OCI-LY7 (cell line): Measurements from ENCODE around the gene PAMR1. TPM values are rescaled to one million over a fixed set of nuclear protein-coding genes. Genes with fewer than 3 reads are reported as not detected.

ENCODE experiments used
- BruUV-seq: library from RNA; stranded (reverse); fragments of 400-500 nt; replicated peaks from 2 replicates; lab custom pipeline; 2021; lab: Mats Ljungman, UMichigan
- CTCF ChIA-PET: fragments of 300-600 bp; sonication (Branson Sonifier 250); formaldehyde crosslinking; loops from one replicate; lab custom pipeline; 2022; ENCODE audit warnings: antibody characterized with exemption; ENCODE audit not compliant: unreplicated experiment; lab: Charles Lee
- POLR2A ChIA-PET: fragments of 300-600 bp; sonication (Branson Sonifier 250); formaldehyde crosslinking; loops from one replicate; lab custom pipeline; 2022; ENCODE audit warnings: antibody characterized with exemption; lab: Charles Lee
- DNase-seq: peaks from one replicate; pipeline ENCODE4 v3.0.0-alpha.2; 2015; ENCODE audit warnings: low spot score
- H2AFZ ChIP-seq: fragments of 200-600 bp; sonication (generic), shearing (Covaris generic); 2 replicates; pipeline ENCODE4 v1.6.1; 2014; ENCODE audit warnings: mild to moderate bottlenecking, antibody characterized with exemption, low read length, moderate library complexity
- H3K27ac ChIP-seq: fragments of 200-600 bp; sonication (generic); 2 replicates; pipeline ENCODE4 v1.5.1; 2014; ENCODE audit warnings: mixed run types, low read depth, mild to moderate bottlenecking, moderate library complexity, low read length, inconsistent platforms; ENCODE audit not compliant: poor library complexity, severe bottlenecking
- H3K36me3 ChIP-seq: fragments of 200-600 bp; sonication (generic); 2 replicates; pipeline ENCODE4 v1.6.1; 2014; ENCODE audit warnings: mild to moderate bottlenecking, antibody characterized with exemption, low read length, moderate library complexity, mixed read lengths; ENCODE audit not compliant: insufficient read depth
- H3K4me1 ChIP-seq: fragments of 200-600 bp; sonication (generic); 2 replicates; pipeline ENCODE4 v1.5.1; 2014; ENCODE audit warnings: mild to moderate bottlenecking, low read length; ENCODE audit not compliant: insufficient read depth, poor library complexity, severe bottlenecking
- H3K4me2 ChIP-seq: fragments of 200-600 bp; sonication (generic); 2 replicates; pipeline ENCODE4 v1.6.1; 2014; ENCODE audit warnings: mild to moderate bottlenecking, low read length
- H3K4me3 ChIP-seq: fragments of 200-600 bp; sonication (generic); 2 replicates; pipeline ENCODE4 v1.5.1; 2014; ENCODE audit warnings: mild to moderate bottlenecking, low read depth, low read length; ENCODE audit not compliant: poor library complexity, severe bottlenecking
- H3K79me2 ChIP-seq: fragments of 200-600 bp; sonication (generic); 2 replicates; pipeline ENCODE4 v1.6.1; 2016; ENCODE audit warnings: low read depth, mild to moderate bottlenecking, low read length, moderate library complexity, mixed read lengths; ENCODE audit not compliant: insufficient read depth
- H3K9me2 ChIP-seq: fragments of 200-600 bp; sonication (generic); 2 replicates; pipeline ENCODE4 v1.6.1; 2016; ENCODE audit warnings: mild to moderate bottlenecking, low read length, mixed read lengths; ENCODE audit not compliant: insufficient read depth
- H3K9me3 ChIP-seq: fragments of 200-600 bp; sonication (generic); 2 replicates; pipeline ENCODE4 v1.6.1; 2014; ENCODE audit warnings: mild to moderate bottlenecking, mixed run types, low read length, mixed read lengths
- H4K20me1 ChIP-seq: fragments of 200-600 bp; sonication (generic); 2 replicates; pipeline ENCODE4 v1.6.1; 2014; ENCODE audit warnings: mild to moderate bottlenecking, antibody characterized with exemption, low read length, moderate library complexity, mixed read lengths; ENCODE audit not compliant: insufficient read depth
- CTCF ChIP-seq: fragments of 200-600 bp; sonication (generic); conservative IDR thresholded peaks from 2 replicates; pipeline ENCODE4 v1.5.1; 2014; ENCODE audit warnings: mild to moderate bottlenecking, antibody characterized with exemption, low read length, moderate library complexity, mixed read lengths
- EZH2phosphoT487 ChIP-seq: fragments of 200-600 bp; sonication (generic); IDR thresholded peaks from 2 replicates; pipeline ENCODE4 v1.6.1; 2018; ENCODE audit warnings: low read depth, borderline replicate concordance, mild to moderate bottlenecking, mixed run types, antibody characterized with exemption, low read length, moderate library complexity, mixed read lengths
- intact Hi-C: fragments of 100-400 bp; cut with micrococcal nuclease; formaldehyde crosslinking; loops from one replicate; pipeline ENCODE4 v1.10.0; 2022; ENCODE audit not compliant: unreplicated experiment
- total RNA-seq, 2 experiments: library from RNA; depleted of rRNA in 1 of 2; stranded (reverse); fragments of >200 nt in 1 of 2; shearing (Covaris generic) in 1 of 2; gene quantifications; 2 replicates each; pipeline ENCODE4 v1.2.3, GENCODE V29; 2014 to 2022

The PAMR1 gene
- total RNA-seq, 2 experiments from 2014 or later, result not detected

GRCh38 chr11:35459489-35459888 lies 65.9 kb downstream of the PAMR1 start:
- Histone ChIP-seq H3K36me3 (no peaks in the 10 kb centered on the region), H3K79me2 (no peaks in the 10 kb centered on the region), H3K4me1 (no peaks in the 10 kb centered on the region), H3K4me2 (no peak overlapping the region), H3K27ac (no peak overlapping the region), H3K9me2 (no peaks in the 10 kb centered on the region), H3K4me3 (no peak overlapping the region), H3K9me3 (no peaks in the 10 kb centered on the region), H4K20me1 (no peaks in the 10 kb centered on the region), H2AFZ (no peak overlapping the region)
- no peak for TF ChIP-seq EZH2phosphoT487
- TF ChIP-seq CTCF, result no peak
- no TSS peak for BruUV-seq
- ChIA-PET POLR2A (no interaction called here), CTCF (no interaction called here)
- intact Hi-C loops, result no loop called here
- DNase-seq, result no peak

GRCh38 chr11:35458846-35459245 lies 66.6 kb downstream of the PAMR1 start:
- TF ChIP-seq EZH2phosphoT487 (no peak), CTCF (no peak)
- Histone ChIP-seq H3K27ac (no peak overlapping the region), H3K9me3 (no peaks in the 10 kb centered on the region), H3K4me2 (no peak overlapping the region), H4K20me1 (no peaks in the 10 kb centered on the region), H2AFZ (no peak overlapping the region), H3K4me1 (no peaks in the 10 kb centered on the region), H3K4me3 (no peak overlapping the region), H3K9me2 (no peaks in the 10 kb centered on the region), H3K79me2 (no peaks in the 10 kb centered on the region), H3K36me3 (no peaks in the 10 kb centered on the region)
- no TSS peak for BruUV-seq
- intact Hi-C loops, result no loop called here
- CTCF ChIA-PET, result no interaction called here
- POLR2A ChIA-PET, result interaction anchor here (0.7 to 0.9 kb wide), 2 partner anchors 8 to 23 kb away, joined by 3 read pairs; no protein-coding TSS in a partner anchor
- DNase-seq, result no peak

GRCh38 chr11:35454362-35454761 lies 71.1 kb downstream of the PAMR1 start:
- DNase-seq, result no peak
- TF ChIP-seq CTCF (no peak), EZH2phosphoT487 (no peak)
- Histone ChIP-seq H3K4me2 (no peak overlapping the region), H3K27ac (no peak overlapping the region), H3K9me3 (no peaks in the 10 kb centered on the region), H4K20me1 (no peaks in the 10 kb centered on the region), H3K9me2 (no peaks in the 10 kb centered on the region), H3K4me3 (no peak overlapping the region), H3K79me2 (no peaks in the 10 kb centered on the region), H3K4me1 (peaks cover 4% of the 10 kb centered on the region), H3K36me3 (no peaks in the 10 kb centered on the region), H2AFZ (no peak overlapping the region)
- POLR2A ChIA-PET, result no interaction called here
- CTCF ChIA-PET, result no interaction called here
- intact Hi-C loops, result no loop called here
- no TSS peak for BruUV-seq
